DND-41 (cell line): ENCODE data around the gene NKD2.

Experiments
- ATAC-seq: fragments of 200-7000 bp; cut with Tn5 transposase; 3 replicates; pipeline ENCODE4 v1.9.1; 2021; ENCODE audit warnings: low read depth; ENCODE audit not compliant: insufficient read depth
- DNase-seq: peaks from one replicate; pipeline ENCODE4 v3.0.0-alpha.2; 2020
- H2AFZ ChIP-seq: 2 replicates; pipeline ENCODE4 v1.6.0; 2012; ENCODE audit warnings: low read depth, low read length
- H3K27ac ChIP-seq: 2 replicates; pipeline ENCODE4 v1.5.1; 2012; ENCODE audit warnings: low read length, inconsistent platforms
- H3K27me3 ChIP-seq: fragments of 200-600 bp; sonication (generic); 2 replicates; pipeline ENCODE4 v1.6.0; 2012; ENCODE audit warnings: low read length, mild to moderate bottlenecking, inconsistent platforms; ENCODE audit not compliant: insufficient read depth, poor library complexity
- H3K36me3 ChIP-seq: 2 replicates; pipeline ENCODE4 v1.5.1; 2012; ENCODE audit warnings: low read length, inconsistent platforms; ENCODE audit not compliant: insufficient read depth
- H3K4me1 ChIP-seq: 2 replicates; pipeline ENCODE4 v1.5.1; 2012; ENCODE audit warnings: mild to moderate bottlenecking, low read length; ENCODE audit not compliant: insufficient read depth
- H3K4me2 ChIP-seq: 2 replicates; pipeline ENCODE4 v1.6.0; 2012; ENCODE audit warnings: mild to moderate bottlenecking, moderate library complexity, low read length, inconsistent platforms; ENCODE audit not compliant: insufficient read depth
- H3K4me3 ChIP-seq, 2 experiments: fragments of 200-600 bp in 1 of 2; shearing (Covaris generic) in 1 of 2; 2 replicates each; pipeline ENCODE4 v1.5.1; 2012 to 2016; ENCODE audit warnings: inconsistent platforms in 2 of 2, low read length in 2 of 2, mild to moderate bottlenecking in 2 of 2, low read depth in 1 of 2, moderate library complexity in 1 of 2
- H3K79me2 ChIP-seq: 2 replicates; pipeline ENCODE4 v1.6.0; 2012; ENCODE audit warnings: low read length, inconsistent platforms; ENCODE audit not compliant: insufficient read depth
- H3K9ac ChIP-seq: 2 replicates; pipeline ENCODE4 v1.6.0; 2012; ENCODE audit warnings: low read depth, mild to moderate bottlenecking, inconsistent platforms, low read length, moderate library complexity
- H3K9me3 ChIP-seq: 2 replicates; pipeline ENCODE4 v1.5.1; 2012; ENCODE audit warnings: low read length, moderate library complexity, mild to moderate bottlenecking, inconsistent platforms; ENCODE audit not compliant: insufficient read depth, severe bottlenecking
- H4K20me1 ChIP-seq: 2 replicates; pipeline ENCODE4 v1.6.0; 2012; ENCODE audit warnings: low read length; ENCODE audit not compliant: insufficient read depth
- EZH2 ChIP-seq: IDR thresholded peaks from 3 replicates; pipeline ENCODE4 v1.6.1; 2012; ENCODE audit warnings: borderline replicate concordance, low read depth, mild to moderate bottlenecking, moderate library complexity, low read length, inconsistent platforms; ENCODE audit not compliant: severe bottlenecking
- TF ChIP-seq, protein P1 (sequence below): IDR thresholded peaks from 2 replicates; pipeline ENCODE4 v1.5.1; 2012; ENCODE audit warnings: borderline replicate concordance, low read length, moderate library complexity, mild to moderate bottlenecking; ENCODE audit not compliant: poor library complexity, severe bottlenecking; ENCODE audit errors: extremely low read depth

Gene NKD2

DNA sequence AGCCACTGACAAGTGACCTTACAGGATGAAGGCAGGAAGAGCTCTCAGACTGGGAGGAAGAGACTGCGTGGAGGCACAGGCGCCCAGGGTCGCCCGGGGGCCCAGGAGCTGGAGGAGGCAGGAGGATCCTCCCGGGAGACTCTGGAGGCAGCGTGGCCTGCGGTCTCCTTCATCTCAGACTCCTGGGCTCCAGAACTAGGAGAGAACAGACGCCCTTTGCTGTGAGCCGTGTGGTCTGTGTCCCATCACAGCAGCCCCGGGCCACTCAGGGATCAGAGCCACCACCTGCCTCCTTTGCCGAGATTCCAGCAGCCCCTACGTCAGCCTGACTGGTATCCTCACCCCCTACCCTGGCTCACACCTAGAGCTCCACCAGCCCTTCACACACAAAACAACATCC, 58.1 kb downstream of the NKD2 start:
- Histone ChIP-seq H2AFZ (no peak overlapping the region), H3K27ac (no peak overlapping the region), H3K4me1 (no peaks in the 10 kb centered on the region), H3K9ac (no peak overlapping the region), H3K27me3 (no peaks in the 10 kb centered on the region), H3K79me2 (no peaks in the 10 kb centered on the region), H3K4me3 (no peak overlapping the region), H4K20me1 (no peaks in the 10 kb centered on the region), H3K4me2 (no peak overlapping the region), H3K9me3 (no peaks in the 10 kb centered on the region), H3K36me3 (no peaks in the 10 kb centered on the region)
- DNase-seq (no peak), ATAC-seq (no peak)
- TF ChIP-seq, protein P1, sequence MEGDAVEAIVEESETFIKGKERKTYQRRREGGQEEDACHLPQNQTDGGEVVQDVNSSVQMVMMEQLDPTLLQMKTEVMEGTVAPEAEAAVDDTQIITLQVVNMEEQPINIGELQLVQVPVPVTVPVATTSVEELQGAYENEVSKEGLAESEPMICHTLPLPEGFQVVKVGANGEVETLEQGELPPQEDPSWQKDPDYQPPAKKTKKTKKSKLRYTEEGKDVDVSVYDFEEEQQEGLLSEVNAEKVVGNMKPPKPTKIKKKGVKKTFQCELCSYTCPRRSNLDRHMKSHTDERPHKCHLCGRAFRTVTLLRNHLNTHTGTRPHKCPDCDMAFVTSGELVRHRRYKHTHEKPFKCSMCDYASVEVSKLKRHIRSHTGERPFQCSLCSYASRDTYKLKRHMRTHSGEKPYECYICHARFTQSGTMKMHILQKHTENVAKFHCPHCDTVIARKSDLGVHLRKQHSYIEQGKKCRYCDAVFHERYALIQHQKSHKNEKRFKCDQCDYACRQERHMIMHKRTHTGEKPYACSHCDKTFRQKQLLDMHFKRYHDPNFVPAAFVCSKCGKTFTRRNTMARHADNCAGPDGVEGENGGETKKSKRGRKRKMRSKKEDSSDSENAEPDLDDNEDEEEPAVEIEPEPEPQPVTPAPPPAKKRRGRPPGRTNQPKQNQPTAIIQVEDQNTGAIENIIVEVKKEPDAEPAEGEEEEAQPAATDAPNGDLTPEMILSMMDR = no peak
- TF ChIP-seq EZH2 = no peak

DNA sequence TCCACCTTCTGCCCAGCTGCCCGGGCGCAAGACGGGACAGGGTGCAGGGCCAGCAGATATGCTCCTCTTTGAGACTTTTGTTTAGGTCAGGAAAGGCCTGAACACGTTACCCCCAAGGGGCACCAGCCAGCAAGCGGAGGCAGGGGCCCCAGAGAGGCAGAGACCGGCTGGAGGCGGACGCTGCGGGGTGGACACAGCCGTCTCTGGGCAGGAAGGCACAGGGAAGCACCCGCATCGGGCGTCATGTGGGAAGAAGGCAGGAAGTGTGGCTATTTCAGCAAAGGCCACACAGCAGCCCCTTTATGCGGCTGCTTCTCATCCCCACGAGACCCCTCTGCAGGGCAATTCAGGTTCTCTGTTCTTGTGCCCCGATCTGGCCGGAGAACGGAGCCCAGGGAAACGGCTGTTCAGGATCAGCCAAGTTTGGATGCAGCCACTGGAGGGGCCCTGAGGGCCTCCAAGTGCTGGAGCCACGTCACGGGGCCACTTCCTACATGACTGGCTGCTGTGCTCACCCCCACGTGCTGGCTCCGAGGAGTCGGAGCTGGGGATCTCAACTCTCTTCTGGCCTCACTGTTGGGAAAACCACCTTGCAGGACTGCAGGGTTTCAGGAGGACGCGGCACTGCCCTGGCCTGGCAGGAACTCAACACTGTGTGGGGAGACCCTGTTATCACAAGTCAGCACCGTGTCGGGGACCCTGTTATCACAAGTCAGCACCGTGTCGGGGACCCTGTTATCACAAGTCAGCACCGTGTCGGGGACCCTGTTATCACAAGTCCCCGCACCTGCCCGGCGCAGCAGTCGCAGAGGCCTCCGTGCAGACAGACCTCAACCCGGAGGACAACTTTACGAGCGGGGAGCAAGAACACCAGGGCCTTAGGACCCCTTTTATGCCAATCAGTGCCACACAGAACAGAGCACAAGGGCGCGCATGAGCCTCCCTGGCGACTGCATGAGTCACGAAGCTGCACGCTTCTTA, 58.8 kb downstream of the NKD2 start:
- no peak for ATAC-seq
- no peak for TF ChIP-seq EZH2
- TF ChIP-seq, protein P1 = no peak
- Histone ChIP-seq H4K20me1 (no peaks in the 10 kb centered on the region), H3K36me3 (no peaks in the 10 kb centered on the region), H3K9ac (no peak overlapping the region), H3K9me3 (no peaks in the 10 kb centered on the region), H3K4me1 (no peaks in the 10 kb centered on the region), H3K4me2 (no peak overlapping the region), H3K27me3 (no peaks in the 10 kb centered on the region), H3K27ac (no peak overlapping the region), H3K4me3 (no peak overlapping the region), H2AFZ (no peak overlapping the region), H3K79me2 (no peaks in the 10 kb centered on the region)
- DNase-seq = no peak

DNA sequence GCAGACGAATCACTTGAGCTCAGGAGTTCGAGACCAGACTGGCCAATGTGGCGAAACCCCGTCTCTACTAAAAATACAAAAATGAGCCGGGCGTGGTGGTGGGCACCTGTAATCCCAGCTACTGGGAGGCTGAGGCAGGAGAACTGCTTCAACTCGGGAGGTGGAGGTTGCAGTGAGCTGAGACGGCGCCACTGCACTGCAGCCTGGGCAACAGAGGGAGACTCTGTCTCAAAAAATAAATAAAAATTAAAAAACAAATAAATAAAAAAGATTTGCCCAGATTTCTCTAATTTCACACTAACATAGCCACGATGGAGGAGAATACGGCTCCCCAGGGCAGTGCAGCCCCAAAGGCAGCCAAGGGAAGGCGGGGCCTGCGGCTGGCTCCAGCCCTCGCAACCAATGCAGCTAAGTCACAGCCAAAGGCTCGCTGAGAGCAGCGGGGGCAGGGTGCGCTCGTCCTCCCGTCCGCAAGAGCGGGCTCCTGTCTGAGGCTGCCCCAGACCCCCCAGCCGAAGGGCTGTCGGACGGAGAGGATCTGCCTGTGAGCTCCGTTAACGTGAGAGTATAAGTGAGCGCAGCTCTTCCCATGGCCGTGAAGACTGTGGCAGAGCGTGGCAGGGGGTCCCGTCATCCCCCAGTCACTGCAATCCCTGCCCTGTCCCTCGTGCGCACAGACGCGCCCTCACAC, 59.7 kb downstream of the NKD2 start:
- Histone ChIP-seq H2AFZ (no peak overlapping the region), H3K27ac (no peak overlapping the region), H3K4me1 (no peaks in the 10 kb centered on the region), H3K4me2 (no peak overlapping the region), H4K20me1 (no peaks in the 10 kb centered on the region), H3K9ac (no peak overlapping the region), H3K79me2 (no peaks in the 10 kb centered on the region), H3K9me3 (no peaks in the 10 kb centered on the region), H3K36me3 (no peaks in the 10 kb centered on the region), H3K27me3 (no peaks in the 10 kb centered on the region), H3K4me3 (no peak overlapping the region)
- TF ChIP-seq EZH2 = no peak
- DNase-seq = no peak
- ATAC-seq = no peak
